GM13977 (cell line): ENCODE results near the gene RIOK1.
"Not testable (repeated sequence)": the region's sequence is repeated elsewhere in the genome, so short reads cannot be mapped to it uniquely, and the experiment has no call there.

Experiments used
- DNase-seq: peaks from one replicate; pipeline ENCODE4 v3.0.0; 2012; ENCODE audit warnings: low spot score
- in situ Hi-C: fragments of 300-500 bp; cut with MboI; formaldehyde crosslinking; loops from one replicate; pipeline ENCODE4 v1.12.0; 2022; ENCODE audit warnings: low sequenced_read_pairs, low pct_unique_long_range_greater_than_20kb, mixed read lengths, inconsistent platforms; ENCODE audit not compliant: unreplicated experiment
- TF ChIP-seq, protein P1 (sequence below): IDR thresholded peaks from 2 replicates; pipeline ENCODE4 v1.5.1; 2012; ENCODE audit warnings: mild to moderate bottlenecking, control low read depth; ENCODE audit not compliant: insufficient read depth; ENCODE audit errors: extremely low read depth, missing control alignments

The RIOK1 gene

DNA sequence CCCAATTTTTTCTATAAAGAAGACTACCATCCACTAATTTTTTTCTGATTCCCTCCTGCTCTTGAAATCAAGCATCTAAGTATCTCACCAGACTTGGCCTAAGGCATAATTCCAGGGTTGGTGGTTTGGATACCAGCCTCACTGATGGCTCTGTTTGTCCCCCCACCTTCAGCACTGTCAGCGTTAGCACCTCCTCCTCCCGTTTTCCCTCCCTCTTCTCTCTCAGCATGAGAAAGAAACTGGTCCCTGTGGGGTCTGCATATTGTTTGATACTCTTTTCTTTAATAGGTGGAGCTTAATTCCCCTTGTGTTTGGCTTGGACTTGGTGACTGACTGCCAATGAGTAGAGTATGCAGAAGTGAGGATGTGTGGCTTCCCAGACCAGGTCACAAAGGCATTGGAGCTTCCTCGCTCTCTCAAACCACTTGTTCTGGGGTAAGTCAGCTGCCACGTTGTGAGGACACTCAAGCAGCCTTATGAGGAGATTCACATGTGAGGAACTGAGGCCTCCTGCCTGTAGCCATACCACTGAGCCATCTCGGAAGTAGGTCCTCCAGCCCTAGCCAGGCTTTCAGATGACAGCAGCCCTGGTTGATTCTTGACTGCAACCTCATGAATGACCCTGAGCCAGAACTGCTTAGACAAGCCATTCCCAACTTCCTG is 65.2 kb downstream of the RIOK1 start:
- no peak for DNase-seq
- in situ Hi-C loops: no loop called here
- TF ChIP-seq, protein P1, sequence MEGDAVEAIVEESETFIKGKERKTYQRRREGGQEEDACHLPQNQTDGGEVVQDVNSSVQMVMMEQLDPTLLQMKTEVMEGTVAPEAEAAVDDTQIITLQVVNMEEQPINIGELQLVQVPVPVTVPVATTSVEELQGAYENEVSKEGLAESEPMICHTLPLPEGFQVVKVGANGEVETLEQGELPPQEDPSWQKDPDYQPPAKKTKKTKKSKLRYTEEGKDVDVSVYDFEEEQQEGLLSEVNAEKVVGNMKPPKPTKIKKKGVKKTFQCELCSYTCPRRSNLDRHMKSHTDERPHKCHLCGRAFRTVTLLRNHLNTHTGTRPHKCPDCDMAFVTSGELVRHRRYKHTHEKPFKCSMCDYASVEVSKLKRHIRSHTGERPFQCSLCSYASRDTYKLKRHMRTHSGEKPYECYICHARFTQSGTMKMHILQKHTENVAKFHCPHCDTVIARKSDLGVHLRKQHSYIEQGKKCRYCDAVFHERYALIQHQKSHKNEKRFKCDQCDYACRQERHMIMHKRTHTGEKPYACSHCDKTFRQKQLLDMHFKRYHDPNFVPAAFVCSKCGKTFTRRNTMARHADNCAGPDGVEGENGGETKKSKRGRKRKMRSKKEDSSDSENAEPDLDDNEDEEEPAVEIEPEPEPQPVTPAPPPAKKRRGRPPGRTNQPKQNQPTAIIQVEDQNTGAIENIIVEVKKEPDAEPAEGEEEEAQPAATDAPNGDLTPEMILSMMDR: no peak

DNA sequence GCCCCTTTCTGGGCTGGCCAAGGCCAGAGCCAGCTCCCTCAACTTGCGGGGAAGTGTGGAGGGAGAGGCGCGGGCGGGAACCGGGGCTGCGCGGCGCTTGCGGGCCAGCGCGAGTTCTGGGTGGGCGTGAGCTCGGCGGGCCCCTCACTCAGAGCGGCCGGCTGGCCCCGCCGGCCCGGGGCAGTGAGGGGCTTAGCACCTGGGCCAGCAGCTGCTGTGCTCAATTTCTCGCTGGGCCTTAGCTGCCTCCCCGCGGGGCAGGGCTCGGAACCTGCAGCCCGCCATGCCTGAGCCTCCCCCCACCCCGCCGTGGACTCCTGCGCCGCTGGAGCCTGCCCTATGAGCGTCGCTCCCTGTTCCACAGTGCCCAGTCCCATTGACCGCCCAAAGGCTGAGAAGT is 66.7 kb downstream of the RIOK1 start:
- in situ Hi-C loops, DNase-seq: not testable (repeated sequence)

DNA sequence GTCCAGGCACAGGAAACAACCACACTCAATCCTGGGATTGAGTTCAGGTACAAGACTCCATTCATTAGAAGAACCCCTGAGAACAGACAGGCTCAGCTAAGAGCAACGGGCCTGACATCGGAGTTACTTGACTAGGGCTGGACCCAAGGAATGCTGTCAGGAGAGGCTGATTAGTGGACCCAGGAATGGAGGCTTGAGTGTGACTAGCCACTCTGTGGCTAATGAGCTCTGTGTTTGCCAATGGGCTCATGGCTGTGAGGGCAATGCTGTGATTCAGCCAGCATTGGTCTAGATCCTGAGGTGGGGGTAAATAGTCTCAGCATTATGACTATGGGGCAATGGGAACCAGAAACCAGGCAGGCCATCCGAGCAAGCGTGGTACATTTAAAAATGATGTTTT is 71.8 kb downstream of the RIOK1 start:
- TF ChIP-seq, protein P1: no peak
- DNase-seq: no peak
- in situ Hi-C loops: no loop called here

DNA sequence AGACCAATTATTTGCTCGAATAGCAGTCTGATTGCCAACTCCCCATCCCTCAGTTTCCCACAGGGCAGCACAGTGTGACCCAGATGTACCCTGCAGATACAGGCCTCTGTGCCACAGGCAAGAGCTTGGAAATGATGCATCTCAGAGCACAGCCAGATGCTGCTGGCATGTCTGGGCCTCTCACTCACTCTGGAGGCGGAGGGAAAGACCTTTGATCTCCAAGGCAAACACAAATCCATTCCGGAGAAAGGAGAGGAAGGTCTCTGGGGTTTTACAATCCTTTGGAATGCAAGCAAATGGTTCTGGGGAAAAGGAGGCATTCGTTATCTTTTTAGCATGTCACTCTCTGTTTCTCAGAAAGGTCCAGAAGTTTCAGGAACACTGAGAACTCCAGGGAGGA is 74.2 kb downstream of the RIOK1 start:
- TF ChIP-seq, protein P1: no peak
- in situ Hi-C loops: no loop called here
- no peak for DNase-seq

DNA sequence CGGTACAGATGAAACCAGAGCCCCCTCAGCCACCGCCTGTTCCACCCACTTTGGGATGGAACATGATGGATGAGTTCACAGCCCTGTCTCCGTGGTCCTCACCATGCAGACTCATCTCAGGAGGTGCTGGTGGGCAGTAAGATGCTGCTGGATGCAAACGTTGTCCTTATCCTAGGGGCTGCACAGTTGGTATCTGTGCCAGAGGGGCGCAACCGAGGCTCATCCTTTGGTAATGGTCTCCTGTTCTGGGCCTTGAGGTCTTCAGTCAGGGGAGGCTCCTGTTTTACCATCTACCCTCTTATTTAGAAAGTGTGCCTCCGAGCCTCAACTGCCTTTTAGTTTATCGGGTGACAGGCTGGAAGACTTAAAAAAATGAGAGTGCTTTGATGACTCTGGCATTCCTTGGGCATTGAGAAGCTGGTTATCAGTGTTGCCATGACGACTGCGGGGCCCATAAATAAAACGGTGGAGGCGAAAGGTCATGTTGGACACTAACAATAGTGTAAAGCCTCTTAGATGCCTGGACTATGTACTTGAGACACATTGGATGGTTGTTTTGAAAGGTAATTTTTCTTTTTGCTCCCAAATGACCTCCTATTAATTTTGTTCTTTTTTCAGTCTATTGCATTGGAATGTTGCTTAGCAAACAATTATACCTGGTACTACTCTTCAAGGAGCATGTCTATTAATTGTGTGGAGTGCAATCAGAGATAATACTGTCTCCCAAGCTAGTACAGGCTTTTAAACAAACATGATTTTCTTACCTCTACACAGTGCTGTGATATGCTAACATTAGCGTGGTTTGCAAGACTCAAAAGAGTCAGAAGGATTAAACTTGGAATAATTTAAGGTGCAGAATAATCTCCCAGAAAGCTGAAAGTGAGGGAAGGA is 77.6 kb downstream of the RIOK1 start:
- in situ Hi-C loops: no loop called here
- TF ChIP-seq, protein P1: no peak
- no peak for DNase-seq
